C4-2B (cell line): ENCODE data around the gene COL19A1.

ENCODE experiments used
- CTCF ChIP-seq: fragments of 450-650 bp; conservative IDR thresholded peaks from 2 replicates; pipeline ENCODE4 v1.5.1; 2017; ENCODE audit warnings: mild to moderate bottlenecking
- ZFX ChIP-seq: fragments of 450-650 bp; IDR thresholded peaks from 2 replicates; pipeline ENCODE4 v1.6.1; 2017

GRCh38 chr6:69875715-69876114, 9.4 kb downstream of the COL19A1 start:
- TF ChIP-seq CTCF = no peak
- no peak for TF ChIP-seq ZFX
